Ureter (tissue), 1 donor: ENCODE data around the gene APBA1. TPM values are rescaled to one million over a fixed set of nuclear protein-coding genes. Genes with fewer than 3 reads are reported as not detected.

Source experiments
- DNase-seq: peaks from one replicate; pipeline ENCODE4 v3.0.0-alpha.2; 2020; ENCODE audit warnings: low spot score
- total RNA-seq: library from RNA; stranded (reverse); gene quantifications from one replicate; pipeline ENCODE4 v1.2.4, GENCODE V29; 2023
- donor health status: DM: yes; HTN: yes; CAD: no.

Gene APBA1
- total RNA-seq, 1 donor from 2014 or later, result 21.1 TPM

DNA sequence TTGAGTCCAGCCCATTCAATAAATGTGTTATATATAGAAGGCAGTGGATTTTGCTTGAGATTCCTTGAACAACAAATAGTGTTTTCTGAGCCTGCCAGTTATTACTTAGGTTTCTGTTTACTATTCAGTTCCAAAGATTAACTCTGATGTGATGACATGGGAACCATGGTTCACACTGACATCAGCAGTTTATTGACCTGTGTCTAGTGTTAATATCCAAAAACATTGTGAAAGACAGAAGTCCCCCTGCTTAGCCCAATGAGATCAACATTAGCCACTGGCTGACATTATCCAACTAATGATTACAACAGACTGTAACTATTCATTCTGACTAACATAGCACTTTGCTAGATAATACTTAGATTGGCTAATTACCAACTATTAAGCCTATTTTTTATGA, 14.9 kb downstream of the APBA1 start:
- no peak for DNase-seq

- DNase-seq, result no peak
These were observed 17.1 kb downstream of the APBA1 start for GRCh38 chr9:69655065-69655464.

GRCh38 chr9:69653261-69653660, 18.9 kb downstream of the APBA1 start:
- DNase-seq, result no peak

DNA sequence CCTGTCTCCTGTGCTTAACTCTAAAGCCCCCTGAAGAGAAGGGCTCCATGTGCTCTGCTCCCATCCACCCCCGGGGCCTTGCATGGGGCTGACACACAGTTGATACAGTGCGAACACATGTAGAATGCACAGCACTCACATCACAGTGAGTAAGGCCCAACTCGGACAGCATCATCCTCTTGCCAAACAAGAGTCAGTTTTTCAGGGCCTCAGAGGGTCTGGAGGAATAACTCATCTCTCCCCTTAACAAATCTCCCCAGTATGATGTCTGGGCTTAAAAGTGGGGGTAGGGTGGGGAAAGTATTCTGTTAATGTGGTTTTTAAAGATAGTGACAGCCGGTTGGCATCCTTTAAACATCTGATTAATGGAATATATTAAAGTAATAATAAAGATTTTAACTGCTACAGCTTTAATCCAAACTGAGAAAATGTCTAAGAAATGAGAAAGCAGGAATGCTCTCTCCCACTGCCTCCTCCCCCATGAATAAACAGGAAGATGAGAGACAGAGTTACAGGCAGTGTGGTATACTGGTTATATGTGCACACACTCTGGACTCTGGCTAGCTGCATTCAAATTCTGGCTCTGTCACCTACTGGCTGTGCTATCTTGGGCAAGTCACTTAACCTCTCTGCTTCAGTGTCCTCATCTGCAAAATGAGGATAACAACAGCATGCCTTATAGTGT, 22.5 kb downstream of the APBA1 start:
- no peak for DNase-seq

DNA sequence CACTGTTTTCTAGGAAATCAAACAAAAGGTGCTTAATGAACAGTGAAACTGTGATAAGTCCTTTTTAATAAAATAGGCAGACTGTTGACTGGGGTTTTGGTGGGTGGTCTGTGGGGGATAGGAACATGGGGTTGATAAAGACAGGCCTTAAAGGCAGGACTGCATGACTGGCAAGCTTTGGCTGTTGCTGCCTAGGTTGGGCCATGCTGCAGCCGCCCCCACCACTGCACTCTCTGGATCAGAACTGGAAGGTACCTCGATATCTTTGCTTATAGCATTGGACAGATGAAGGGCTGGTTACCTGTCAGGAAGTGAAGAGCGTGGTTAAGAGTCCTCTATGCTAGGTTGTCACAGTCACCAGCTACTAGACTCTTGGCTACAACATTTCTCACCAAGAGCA, 24.4 kb downstream of the APBA1 start:
- no peak for DNase-seq

DNA sequence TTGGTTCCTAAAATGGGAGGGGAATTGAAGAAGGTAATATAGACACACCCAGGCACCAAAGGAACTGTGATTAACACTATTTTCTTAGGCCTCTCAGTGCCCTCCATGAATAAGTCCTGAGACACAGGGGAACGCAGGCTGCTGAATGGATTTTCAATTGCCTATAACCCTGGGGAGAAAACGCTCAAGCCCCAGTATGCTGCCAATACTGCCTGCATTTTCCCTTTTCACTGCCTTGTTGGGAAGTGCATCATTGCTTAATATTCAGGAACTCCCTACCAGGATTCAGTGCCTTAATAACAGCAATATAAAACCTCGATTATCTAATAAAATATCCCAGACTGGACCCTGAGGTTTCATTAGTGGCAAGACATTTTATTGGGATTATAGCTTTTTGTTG, 25.4 kb downstream of the APBA1 start:
- DNase-seq, result no peak

- peak; percentile 82 for DNase-seq
These were observed 26.7 kb downstream of the APBA1 start for GRCh38 chr9:69645488-69645887.

DNA sequence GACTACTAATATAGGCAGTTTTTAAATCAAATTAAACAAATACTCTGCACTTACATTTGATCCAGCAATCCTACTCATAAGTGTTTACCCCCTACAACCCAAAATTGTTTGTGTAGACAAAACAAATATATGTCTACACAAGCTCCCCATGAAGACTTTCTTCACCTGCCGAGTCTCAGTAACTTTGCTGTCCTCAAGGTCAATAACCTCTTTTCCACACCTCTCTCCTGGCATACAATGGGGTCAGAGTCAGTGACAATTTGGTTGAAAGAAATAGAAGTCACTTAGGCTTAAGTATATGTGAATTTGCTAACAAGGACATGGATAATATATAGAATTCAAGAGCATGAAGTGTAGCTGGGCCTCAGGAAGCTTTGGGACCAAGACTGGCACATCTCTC, 29.1 kb downstream of the APBA1 start:
- no peak for DNase-seq

DNA sequence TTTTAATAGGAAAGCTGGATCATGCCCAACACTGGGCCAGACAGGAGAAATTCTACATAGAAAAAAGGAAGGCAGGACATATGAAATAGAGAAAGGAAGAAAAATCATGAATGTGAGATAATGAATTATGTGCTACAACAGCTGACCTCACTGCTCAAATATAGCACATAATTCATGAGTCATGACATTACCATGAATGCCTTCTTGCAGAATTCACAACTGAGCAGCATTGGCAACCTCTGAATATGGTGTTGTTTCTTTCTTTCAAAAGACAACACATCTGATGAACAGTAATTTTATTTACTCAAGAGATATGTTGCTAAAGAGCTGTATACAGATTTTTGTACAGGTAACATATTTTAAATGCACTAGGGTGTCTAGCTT, 34.4 kb downstream of the APBA1 start:
- DNase-seq, result no peak

GRCh38 chr9:69637193-69637816, 34.9 kb downstream of the APBA1 start:
- no peak for DNase-seq

GRCh38 chr9:69633716-69634115, 38.5 kb downstream of the APBA1 start:
- DNase-seq, result no peak

DNA sequence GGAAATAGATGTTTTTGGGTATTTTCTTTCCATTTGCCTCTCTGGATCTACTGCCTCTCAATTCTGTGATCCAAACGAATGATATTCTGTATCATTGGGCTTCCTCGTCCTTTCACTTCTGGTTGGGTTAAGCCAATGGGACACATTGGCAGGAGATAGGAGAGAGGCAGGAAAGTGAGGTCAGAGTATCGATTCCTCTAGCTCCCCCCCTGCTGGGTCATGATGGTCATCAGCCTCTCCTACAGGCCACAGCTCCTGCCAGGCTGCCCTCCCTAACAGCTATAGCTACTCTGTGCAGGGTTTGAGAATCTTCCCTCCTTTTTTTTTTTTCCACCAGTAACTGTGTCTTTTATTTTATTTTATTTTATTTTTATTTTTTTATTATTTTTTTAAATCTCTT, 39.4 kb downstream of the APBA1 start:
- DNase-seq, result no peak

DNA sequence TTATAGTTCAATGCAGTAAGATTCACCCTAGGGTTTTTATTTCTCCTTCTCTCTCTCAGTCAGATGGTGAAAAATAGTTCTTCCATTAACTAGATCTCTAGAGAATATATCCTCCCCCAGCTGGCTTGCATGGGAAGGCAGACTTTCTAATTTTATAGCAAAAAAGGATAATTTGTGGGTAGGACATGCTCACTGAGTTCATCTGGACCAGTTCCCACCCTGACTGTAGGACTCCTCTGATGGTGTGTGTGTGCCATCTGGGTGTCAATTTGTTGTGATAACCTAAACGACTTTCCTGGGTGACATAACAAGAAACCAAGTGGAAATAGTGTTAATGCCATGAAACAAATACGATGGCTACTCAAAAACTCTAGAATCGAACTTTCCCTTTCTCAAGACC, 44.9 kb downstream of the APBA1 start:
- DNase-seq, result no peak

GRCh38 chr9:69623276-69623675, 48.9 kb downstream of the APBA1 start:
- no peak for DNase-seq

DNA sequence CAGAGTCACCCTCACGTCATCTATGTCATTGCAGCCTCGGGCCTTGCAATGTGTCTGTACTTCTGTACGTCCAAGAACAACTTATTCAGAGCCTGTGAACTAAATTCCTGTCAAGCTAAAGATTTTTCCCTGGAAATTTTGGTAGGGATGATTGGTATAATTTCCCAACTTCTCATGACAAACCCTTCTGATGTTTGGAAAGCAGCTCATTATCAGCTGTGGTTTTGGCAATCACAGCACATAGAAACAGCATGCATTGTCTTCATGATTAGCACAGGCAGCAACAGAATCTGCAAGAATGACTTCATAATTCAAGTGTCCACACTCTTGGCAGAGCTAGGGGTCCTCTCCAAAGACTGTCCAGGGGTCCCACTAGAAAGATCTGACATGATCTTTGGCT, 49.5 kb downstream of the APBA1 start:
- DNase-seq, result no peak

GRCh38 chr9:69621730-69622460, 50.3 kb downstream of the APBA1 start:
- DNase-seq, result no peak

DNA sequence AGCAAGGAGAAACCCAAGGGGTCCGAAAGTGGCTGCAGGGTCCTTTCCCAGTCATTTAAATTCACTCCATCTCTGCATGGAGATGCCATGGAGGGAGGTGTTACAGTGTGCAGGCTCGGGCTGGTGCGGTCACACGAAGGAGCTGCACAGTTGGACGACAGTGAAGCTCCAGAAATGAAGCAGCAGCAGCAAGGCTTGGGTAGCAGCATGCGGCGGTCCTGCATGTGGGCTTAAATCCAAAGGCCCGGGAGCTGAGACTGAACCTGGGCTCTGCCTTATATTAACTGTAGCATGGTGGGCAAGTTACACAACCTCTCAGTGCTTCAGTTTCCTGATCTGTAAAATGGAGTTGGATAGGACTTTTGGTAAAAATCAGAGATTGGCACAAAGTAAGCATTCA, 51.4 kb downstream of the APBA1 start:
- no peak for DNase-seq

DNA sequence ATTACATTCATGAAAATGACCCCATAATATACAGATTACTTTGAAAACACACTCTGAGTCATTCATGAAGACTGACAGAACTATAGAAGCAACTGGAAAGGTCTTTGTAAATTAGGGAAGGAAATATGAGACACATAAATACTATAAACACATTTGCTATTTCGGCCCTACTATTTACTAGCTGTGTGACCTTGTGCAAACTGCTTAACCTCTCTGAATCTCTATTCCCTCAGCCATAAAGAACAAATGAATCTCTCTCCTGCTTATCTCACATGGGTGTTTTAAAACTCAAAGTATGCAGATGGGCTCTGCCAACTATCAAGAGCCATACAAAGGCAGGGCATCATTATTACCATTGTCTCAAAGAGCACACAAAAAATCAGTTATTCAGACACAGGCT, 52.9 kb downstream of the APBA1 start:
- DNase-seq, result no peak

DNA sequence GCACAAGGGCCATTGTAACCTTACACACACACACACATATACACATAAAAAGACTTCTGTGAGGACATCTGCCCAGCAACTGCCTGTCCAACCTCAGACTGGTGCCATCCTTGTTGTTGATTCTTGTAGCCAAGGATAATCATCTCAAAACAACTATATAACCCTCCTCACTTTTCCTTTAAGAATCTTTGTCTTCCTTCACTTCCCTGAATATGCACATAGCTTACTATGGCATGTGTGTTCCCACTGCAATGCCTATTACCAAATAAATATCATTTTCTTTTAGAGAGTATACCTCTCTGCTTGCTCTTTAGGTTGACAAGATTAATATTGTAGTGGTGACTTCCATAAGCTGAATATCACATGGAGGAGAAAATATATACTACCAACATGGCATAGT, 55.2 kb downstream of the APBA1 start:
- no peak for DNase-seq

- DNase-seq, result no peak
These were observed 56.3 kb downstream of the APBA1 start for GRCh38 chr9:69615880-69616279.

DNA sequence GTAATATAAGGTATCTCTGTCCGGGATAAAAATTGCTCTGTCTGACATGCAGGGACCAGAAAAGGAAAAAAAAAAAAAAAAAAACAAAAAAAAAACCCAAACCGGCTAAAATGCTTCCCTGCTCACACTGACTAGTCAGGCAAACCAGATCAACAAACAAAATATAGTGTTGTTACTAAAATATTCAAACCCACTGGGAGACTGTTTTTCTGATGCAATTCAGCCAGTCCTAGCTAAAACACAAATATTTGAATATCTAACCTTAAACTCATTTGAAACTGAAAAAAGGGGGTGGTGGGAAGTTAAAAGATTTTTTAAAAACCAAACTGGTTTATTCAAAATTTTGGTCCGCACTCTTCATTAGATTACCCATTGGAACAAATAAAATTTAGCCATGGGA, 61.0 kb downstream of the APBA1 start:
- no peak for DNase-seq

- DNase-seq, result no peak
These were observed 63.0 kb downstream of the APBA1 start for GRCh38 chr9:69609156-69609555.

- DNase-seq, result no peak
These were observed 66.1 kb downstream of the APBA1 start for GRCh38 chr9:69606089-69606488.
